Upper lobe of left lung (tissue), 4 donors: Measurements from ENCODE around the gene MAN1C1.

Experiments
- POLR2A ChIP-seq, 4 donors: fragments of 450-650 bp; IDR thresholded peaks; one replicate each; pipeline ENCODE4 v1.5.1; 2016 to 2017; ENCODE audit warnings: antibody characterized with exemption in 4 of 4, mild to moderate bottlenecking in 2 of 4
- TF ChIP-seq, protein P1 (sequence below), 6 experiments: fragments of 450-650 bp in 4 of 6; fragments of 200-600 bp in 2 of 6; sonication (generic) in 2 of 6; IDR thresholded peaks; one replicate each; pipeline ENCODE4 v1.5.1; 2016 to 2019; ENCODE audit warnings: antibody characterized with exemption in 6 of 6

- TF ChIP-seq POLR2A (IDR thresholded peaks at IDR 0.05) = no peak
- TF ChIP-seq, protein P1, sequence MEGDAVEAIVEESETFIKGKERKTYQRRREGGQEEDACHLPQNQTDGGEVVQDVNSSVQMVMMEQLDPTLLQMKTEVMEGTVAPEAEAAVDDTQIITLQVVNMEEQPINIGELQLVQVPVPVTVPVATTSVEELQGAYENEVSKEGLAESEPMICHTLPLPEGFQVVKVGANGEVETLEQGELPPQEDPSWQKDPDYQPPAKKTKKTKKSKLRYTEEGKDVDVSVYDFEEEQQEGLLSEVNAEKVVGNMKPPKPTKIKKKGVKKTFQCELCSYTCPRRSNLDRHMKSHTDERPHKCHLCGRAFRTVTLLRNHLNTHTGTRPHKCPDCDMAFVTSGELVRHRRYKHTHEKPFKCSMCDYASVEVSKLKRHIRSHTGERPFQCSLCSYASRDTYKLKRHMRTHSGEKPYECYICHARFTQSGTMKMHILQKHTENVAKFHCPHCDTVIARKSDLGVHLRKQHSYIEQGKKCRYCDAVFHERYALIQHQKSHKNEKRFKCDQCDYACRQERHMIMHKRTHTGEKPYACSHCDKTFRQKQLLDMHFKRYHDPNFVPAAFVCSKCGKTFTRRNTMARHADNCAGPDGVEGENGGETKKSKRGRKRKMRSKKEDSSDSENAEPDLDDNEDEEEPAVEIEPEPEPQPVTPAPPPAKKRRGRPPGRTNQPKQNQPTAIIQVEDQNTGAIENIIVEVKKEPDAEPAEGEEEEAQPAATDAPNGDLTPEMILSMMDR (IDR thresholded peaks at IDR 0.05) = no peak
Observed at GRCh38 chr1:25567710-25568089, 48.9 kb upstream of the MAN1C1 start.
